ENCODE results near the gene FAM50B.

The FAM50B gene

GRCh38 chr6:3831761-3832530, 17.2 kb upstream of the FAM50B start:
- FAIRE-seq: no peak
- DNase-seq (ENCODE audit: insufficient read length, low spot score): no peak
- no peak for TF ChIP-seq CTCF (IDR thresholded peaks at IDR 0.05; ENCODE audit: insufficient read depth, missing control alignments)

GRCh38 chr6:3835055-3835731, 14.0 kb upstream of the FAM50B start:
- no peak for DNase-seq (ENCODE audit: insufficient read length, low spot score)
- FAIRE-seq: no peak

GRCh38 chr6:3835785-3836184, 13.4 kb upstream of the FAM50B start:
- no peak for TF ChIP-seq CTCF (IDR thresholded peaks at IDR 0.05; ENCODE audit: insufficient read depth, missing control alignments)
- DNase-seq (ENCODE audit: insufficient read length, low spot score): no peak
- FAIRE-seq: no peak

More at GRCh38 chr6:3835055-3835731, 14.0 kb upstream of the FAM50B start:
- TF ChIP-seq CTCF (IDR thresholded peaks at IDR 0.05; ENCODE audit: insufficient read depth, missing control alignments): no peak

GRCh38 chr6:3836566-3836965, 12.6 kb upstream of the FAM50B start:
- FAIRE-seq (no peak), DNase-seq (ENCODE audit: insufficient read length, low spot score) (no peak)
- TF ChIP-seq CTCF (IDR thresholded peaks at IDR 0.05; ENCODE audit: insufficient read depth, missing control alignments): no peak

GRCh38 chr6:3837781-3838180, 11.4 kb upstream of the FAM50B start:
- FAIRE-seq (no peak), DNase-seq (ENCODE audit: insufficient read length, low spot score) (no peak)
- TF ChIP-seq CTCF (IDR thresholded peaks at IDR 0.05; ENCODE audit: insufficient read depth, missing control alignments): no peak

- no peak for TF ChIP-seq CTCF (IDR thresholded peaks at IDR 0.05; ENCODE audit: insufficient read depth, missing control alignments)
- DNase-seq (ENCODE audit: insufficient read length, low spot score) (no peak), FAIRE-seq (no peak)
Observed at GRCh38 chr6:3838992-3839867, 9.9 kb upstream of the FAM50B start.
